Lower lobe of right lung (tissue), 2 donors: ENCODE data around the gene DPP10. TPM values are rescaled to one million over a fixed set of nuclear protein-coding genes. Genes with fewer than 3 reads are reported as not detected.

Source experiments
- ATAC-seq, 2 donors: fragments of 200-7000 bp; cut with Tn5 transposase; one replicate each; pipeline ENCODE4 v1.9.1; 2020 to 2022; ENCODE audit warnings: mild to moderate bottlenecking in 2 of 2, moderate library complexity in 2 of 2
- DNase-seq: peaks from one replicate; pipeline ENCODE4 v3.0.0-alpha.2; 2020
- H3K27ac ChIP-seq: fragments of 200-600 bp; one replicate; pipeline ENCODE4 v1.8.0; 2022
- H3K27me3 ChIP-seq: fragments of 200-600 bp; one replicate; pipeline ENCODE4 v1.8.0; 2022; ENCODE audit warnings: low read depth
- H3K36me3 ChIP-seq: fragments of 200-600 bp; one replicate; pipeline ENCODE4 v1.8.0; 2022; ENCODE audit warnings: mild to moderate bottlenecking
- H3K4me1 ChIP-seq: fragments of 200-600 bp; one replicate; pipeline ENCODE4 v1.8.0; 2022
- H3K4me3 ChIP-seq: fragments of 200-600 bp; one replicate; pipeline ENCODE4 v1.8.0; 2022; ENCODE audit warnings: mild to moderate bottlenecking
- H3K9me3 ChIP-seq: fragments of 200-600 bp; one replicate; pipeline ENCODE4 v1.8.0; 2022
- CTCF ChIP-seq: fragments of 200-600 bp; IDR thresholded peaks from one replicate; pipeline ENCODE4 v1.8.0; 2022; ENCODE audit warnings: antibody characterized with exemption, mild to moderate bottlenecking
- intact Hi-C: fragments of 100-400 bp; cut with DNase I; formaldehyde crosslinking; loops from one replicate; pipeline ENCODE4 v1.11.0; 2022
- total RNA-seq: library from RNA; stranded (reverse); fragmentation: NEBNext Ultra II Directional; extraction: Animal tissue kit (Norgen Biotek cat#: 25700); gene quantifications from one replicate; pipeline ENCODE4 v1.2.1, GENCODE V29; 2021
- donor health status: DM: no; HTN: yes; CAD: no; lungs with severe emphysema.

DPP10 gene
- total RNA-seq, 1 donor from 2014 or later, result 0.80 TPM

GRCh38 chr2:115833196-115833595 lies 1390.8 kb downstream of the DPP10 start:
- TF ChIP-seq CTCF, result no peak
- no peak for DNase-seq
- H3K27me3 ChIP-seq, result no peaks in the 10 kb centered on the region
- ATAC-seq, result no peak
- H3K4me1 ChIP-seq, result no peaks in the 10 kb centered on the region
- H3K4me3 ChIP-seq, result no peak overlapping the region
- intact Hi-C loops, result no loop called here
- no peaks in the 10 kb centered on the region for H3K36me3 ChIP-seq
- H3K9me3 ChIP-seq, result no peaks in the 10 kb centered on the region
- H3K27ac ChIP-seq, result no peak overlapping the region

- H3K27me3 ChIP-seq, result no peaks in the 10 kb centered on the region
- DNase-seq (no peak), ATAC-seq (no peak)
- no peaks in the 10 kb centered on the region for H3K36me3 ChIP-seq
- no peak overlapping the region for H3K4me3 ChIP-seq
- no peak overlapping the region for H3K27ac ChIP-seq
- no peaks in the 10 kb centered on the region for H3K4me1 ChIP-seq
- TF ChIP-seq CTCF, result no peak
- H3K9me3 ChIP-seq, result no peaks in the 10 kb centered on the region
- intact Hi-C loops, result no loop called here
Measured at GRCh38 chr2:115838539-115838938, 1396.1 kb downstream of the DPP10 start.

DNA sequence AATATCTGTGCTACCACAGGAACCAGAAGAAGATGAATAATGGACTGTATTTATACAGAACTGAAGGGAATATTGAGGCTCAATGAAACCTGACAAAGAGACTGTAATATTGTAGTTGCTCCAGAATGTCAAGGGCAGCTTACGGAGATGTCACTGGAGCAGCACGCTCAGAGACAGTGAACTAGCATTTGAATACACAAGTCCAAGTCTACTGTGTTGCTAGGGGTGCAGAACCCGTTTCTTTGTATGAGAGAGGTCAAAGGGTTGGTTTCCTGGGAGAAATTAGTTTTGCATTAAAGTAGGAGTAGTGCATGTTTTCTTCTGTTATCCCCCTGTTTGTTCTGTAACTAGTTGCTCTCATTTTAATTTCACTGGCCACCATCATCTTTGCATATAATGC lies 1399.9 kb downstream of the DPP10 start:
- no peak for DNase-seq
- H3K4me3 ChIP-seq, result no peak overlapping the region
- H3K4me1 ChIP-seq, result no peaks in the 10 kb centered on the region
- TF ChIP-seq CTCF, result no peak
- intact Hi-C loops, result no loop called here
- ATAC-seq, result no peak
- no peaks in the 10 kb centered on the region for H3K36me3 ChIP-seq
- H3K27me3 ChIP-seq, result no peaks in the 10 kb centered on the region
- no peaks in the 10 kb centered on the region for H3K9me3 ChIP-seq
- H3K27ac ChIP-seq, result no peak overlapping the region

- DNase-seq, result no peak
- Histone ChIP-seq H3K4me1 (no peaks in the 10 kb centered on the region), H3K9me3 (no peaks in the 10 kb centered on the region), H3K36me3 (no peaks in the 10 kb centered on the region), H3K27me3 (no peaks in the 10 kb centered on the region), H3K4me3 (no peak overlapping the region), H3K27ac (no peak overlapping the region)
- no peak for TF ChIP-seq CTCF
- intact Hi-C loops, result no loop called here
- no peak for ATAC-seq
Measured at GRCh38 chr2:115848192-115848591, 1405.8 kb downstream of the DPP10 start.

GRCh38 chr2:115867024-115867423 lies 1424.6 kb downstream of the DPP10 start:
- Histone ChIP-seq H3K36me3 (no peaks in the 10 kb centered on the region), H3K4me3 (no peak overlapping the region), H3K27me3 (no peaks in the 10 kb centered on the region), H3K27ac (no peak overlapping the region), H3K9me3 (no peaks in the 10 kb centered on the region), H3K4me1 (no peaks in the 10 kb centered on the region)
- intact Hi-C loops, result no loop called here
- no peak for ATAC-seq
- TF ChIP-seq CTCF, result no peak
- DNase-seq, result no peak

- DNase-seq (no peak), ATAC-seq (no peak)
- intact Hi-C loops, result no loop called here
- TF ChIP-seq CTCF, result no peak
- H3K36me3 ChIP-seq, result no peaks in the 10 kb centered on the region
- no peaks in the 10 kb centered on the region for H3K4me1 ChIP-seq
- no peaks in the 10 kb centered on the region for H3K9me3 ChIP-seq
- no peak overlapping the region for H3K4me3 ChIP-seq
- H3K27me3 ChIP-seq, result no peaks in the 10 kb centered on the region
- no peak overlapping the region for H3K27ac ChIP-seq
Measured at GRCh38 chr2:115874427-115874826, 1432.0 kb downstream of the DPP10 start.
